ENCODE measurements around the gene KCNJ10.

DNA sequence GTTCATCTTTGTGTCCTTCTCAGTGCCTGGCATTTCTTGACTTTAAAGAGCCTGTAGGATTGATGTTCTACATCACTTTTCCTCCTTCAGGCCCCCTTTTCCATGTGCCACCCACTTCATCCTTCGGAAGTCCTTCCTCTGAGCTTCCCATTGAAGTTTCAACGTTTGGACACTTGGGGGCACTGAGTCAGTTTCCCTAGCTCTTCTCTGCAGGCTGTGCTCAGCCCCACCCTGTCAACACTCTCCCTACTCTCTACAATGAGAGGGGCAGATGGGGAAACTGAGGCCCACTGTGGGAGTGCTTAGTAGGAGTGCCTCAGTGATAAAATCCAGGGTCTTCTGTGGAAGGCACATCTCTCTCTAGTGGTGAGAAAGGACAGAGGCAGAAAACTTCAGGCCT lies 11.9 kb downstream of the KCNJ10 start:
- no peak for TF ChIP-seq EZH2 (IDR thresholded peaks at IDR 0.05; ENCODE audit: borderline replicate concordance, low read length)
- TF ChIP-seq, protein P1, sequence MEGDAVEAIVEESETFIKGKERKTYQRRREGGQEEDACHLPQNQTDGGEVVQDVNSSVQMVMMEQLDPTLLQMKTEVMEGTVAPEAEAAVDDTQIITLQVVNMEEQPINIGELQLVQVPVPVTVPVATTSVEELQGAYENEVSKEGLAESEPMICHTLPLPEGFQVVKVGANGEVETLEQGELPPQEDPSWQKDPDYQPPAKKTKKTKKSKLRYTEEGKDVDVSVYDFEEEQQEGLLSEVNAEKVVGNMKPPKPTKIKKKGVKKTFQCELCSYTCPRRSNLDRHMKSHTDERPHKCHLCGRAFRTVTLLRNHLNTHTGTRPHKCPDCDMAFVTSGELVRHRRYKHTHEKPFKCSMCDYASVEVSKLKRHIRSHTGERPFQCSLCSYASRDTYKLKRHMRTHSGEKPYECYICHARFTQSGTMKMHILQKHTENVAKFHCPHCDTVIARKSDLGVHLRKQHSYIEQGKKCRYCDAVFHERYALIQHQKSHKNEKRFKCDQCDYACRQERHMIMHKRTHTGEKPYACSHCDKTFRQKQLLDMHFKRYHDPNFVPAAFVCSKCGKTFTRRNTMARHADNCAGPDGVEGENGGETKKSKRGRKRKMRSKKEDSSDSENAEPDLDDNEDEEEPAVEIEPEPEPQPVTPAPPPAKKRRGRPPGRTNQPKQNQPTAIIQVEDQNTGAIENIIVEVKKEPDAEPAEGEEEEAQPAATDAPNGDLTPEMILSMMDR (IDR thresholded peaks at IDR 0.05; ENCODE audit: low read length) = peak; percentile 41
